AG09319 (cell line): ENCODE results near the gene FNDC1.

Experiments
- DNase-seq: peaks from one replicate; pipeline ENCODE4 v3.0.0-alpha.2; 2010; ENCODE audit warnings: low read depth; ENCODE audit errors: extremely low read depth
- TF ChIP-seq, protein P1 (sequence below): IDR thresholded peaks from 2 replicates; pipeline ENCODE4 v1.5.1; 2011; ENCODE audit warnings: low read depth, mild to moderate bottlenecking, inconsistent platforms, low read length, moderate library complexity

Gene FNDC1

DNA sequence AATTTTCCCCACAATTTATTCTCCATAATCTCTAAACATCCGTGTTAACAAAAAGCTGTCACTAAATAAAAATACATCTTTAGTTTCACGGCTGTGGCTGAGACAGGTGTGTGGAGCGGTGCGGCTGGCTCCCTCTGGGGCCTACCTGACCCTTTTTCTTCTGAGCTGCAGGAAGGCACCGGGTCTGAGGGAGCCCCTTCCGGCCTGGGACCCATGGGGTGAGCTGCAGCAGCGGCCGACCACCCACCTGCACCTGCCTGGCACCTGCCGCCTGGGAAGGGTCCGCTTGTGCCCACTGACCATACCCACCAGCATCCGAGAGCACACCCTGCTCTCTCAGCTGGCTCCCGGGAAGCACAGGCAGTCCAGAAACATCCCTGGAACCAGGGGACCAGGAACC is 41.5 kb upstream of the FNDC1 start:
- TF ChIP-seq, protein P1, sequence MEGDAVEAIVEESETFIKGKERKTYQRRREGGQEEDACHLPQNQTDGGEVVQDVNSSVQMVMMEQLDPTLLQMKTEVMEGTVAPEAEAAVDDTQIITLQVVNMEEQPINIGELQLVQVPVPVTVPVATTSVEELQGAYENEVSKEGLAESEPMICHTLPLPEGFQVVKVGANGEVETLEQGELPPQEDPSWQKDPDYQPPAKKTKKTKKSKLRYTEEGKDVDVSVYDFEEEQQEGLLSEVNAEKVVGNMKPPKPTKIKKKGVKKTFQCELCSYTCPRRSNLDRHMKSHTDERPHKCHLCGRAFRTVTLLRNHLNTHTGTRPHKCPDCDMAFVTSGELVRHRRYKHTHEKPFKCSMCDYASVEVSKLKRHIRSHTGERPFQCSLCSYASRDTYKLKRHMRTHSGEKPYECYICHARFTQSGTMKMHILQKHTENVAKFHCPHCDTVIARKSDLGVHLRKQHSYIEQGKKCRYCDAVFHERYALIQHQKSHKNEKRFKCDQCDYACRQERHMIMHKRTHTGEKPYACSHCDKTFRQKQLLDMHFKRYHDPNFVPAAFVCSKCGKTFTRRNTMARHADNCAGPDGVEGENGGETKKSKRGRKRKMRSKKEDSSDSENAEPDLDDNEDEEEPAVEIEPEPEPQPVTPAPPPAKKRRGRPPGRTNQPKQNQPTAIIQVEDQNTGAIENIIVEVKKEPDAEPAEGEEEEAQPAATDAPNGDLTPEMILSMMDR: no peak
- DNase-seq: no peak

DNA sequence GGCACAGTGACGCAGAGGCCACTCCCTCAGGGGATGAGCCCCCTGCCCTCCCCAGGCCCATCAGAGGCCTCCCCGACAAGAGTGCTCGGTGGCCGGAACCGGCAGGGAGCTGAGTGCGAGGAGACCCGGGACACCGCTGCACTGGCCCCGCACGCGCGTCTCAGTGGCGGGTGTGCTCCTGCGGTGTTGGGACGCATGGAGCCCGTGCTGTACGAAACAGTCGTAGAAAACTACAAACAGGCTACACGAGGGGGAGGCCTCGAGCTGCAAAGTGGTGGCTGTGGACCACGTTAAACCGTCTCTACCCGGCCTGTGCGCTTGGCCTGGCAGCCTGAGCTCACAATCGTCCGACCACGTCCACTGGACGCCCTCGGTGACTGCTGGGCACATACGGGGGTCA is 40.2 kb upstream of the FNDC1 start:
- TF ChIP-seq, protein P1: no peak
- DNase-seq: no peak

DNA sequence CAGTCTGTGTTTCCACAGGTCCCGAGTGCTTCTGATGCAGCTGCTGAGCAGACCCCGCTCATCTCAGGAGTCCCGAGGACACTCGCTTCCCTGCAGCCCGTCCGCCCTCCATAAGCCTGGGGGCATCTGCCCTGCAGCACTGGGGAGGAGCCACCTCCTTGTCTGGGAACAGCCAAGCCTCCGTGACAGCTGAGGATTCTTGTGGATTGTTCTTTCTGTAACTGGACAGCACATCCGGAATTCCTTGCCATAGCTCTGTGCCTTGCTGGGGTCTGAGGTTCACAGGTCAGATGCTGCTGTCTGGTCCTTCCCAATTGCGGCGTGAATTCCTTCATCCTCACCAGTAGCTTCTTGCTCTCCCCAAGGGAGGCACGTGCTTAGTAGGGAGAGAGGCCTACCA is 38.4 kb upstream of the FNDC1 start:
- TF ChIP-seq, protein P1: no peak
- no peak for DNase-seq

DNA sequence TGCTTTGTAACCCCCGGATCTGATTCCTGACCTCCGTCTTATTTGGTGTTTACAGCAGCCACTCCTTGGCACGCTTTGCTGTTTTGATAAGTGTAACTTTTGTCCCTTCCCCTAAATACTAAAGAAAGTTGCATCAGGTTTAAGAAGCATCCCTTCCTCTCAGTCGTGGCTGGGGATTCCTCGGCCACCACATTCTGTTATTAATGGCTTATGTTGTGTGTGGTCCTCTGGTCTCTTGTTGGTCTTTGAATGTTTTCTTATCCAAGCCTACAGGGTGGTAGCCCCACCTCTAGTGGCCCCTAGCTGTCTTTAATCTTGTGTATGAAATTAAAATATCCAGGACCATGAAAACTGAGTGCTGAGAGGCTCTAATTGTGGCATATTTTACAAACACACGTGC is 37.5 kb upstream of the FNDC1 start:
- TF ChIP-seq, protein P1: no peak
- no peak for DNase-seq

DNA sequence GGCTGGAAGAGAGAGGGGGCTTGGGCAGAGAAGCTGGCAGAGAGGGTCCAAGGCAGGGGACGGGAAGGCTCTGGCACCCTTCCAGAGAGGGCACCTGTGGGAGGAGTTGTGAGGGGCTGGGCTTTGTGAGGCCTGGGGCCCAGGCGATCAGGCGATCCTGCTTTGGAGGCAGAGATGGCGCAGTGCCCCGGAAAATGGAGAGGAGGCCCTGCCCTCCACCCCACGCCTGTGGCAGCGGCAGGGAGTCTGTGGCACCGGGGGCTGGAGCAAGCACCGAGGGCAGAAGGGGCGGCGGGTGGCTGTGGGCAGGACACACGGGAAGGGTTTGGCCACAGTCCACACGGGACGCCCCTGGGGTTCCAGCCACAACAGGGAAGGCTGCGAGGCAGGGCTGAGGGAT is 36.5 kb upstream of the FNDC1 start:
- no peak for DNase-seq
- TF ChIP-seq, protein P1: no peak

DNA sequence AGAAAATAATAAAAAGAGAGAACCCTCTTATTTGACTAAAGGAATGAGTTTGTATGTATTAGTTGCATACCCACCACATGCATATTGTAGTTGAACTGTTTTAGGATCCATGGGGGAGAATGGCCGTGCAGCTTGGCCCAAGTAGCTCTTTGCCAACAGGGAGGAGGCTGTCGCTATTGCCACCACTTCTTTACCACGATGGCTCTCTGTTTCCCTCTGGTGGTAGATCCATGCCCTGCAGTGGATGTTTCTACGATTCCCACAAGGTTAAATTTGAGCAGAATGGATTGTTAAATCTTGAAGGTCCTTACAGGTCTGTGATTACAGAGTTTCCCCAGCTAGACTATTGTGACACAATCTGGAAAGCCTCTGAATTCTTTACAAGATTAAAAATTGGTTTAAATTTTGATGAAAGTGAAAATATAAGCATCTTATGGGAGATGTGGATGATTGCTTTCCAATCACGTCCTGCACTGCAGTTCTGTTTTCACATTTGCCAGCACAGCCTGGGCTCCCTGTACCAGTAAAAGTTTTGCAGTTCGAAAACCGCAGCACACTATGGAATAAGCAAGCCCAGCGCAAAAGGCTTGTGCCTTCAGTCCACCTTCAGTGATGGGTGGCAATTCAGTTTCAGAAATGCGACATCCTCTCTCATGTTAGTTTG is 34.4 kb upstream of the FNDC1 start:
- no peak for DNase-seq
- TF ChIP-seq, protein P1: peak; percentile 96

DNA sequence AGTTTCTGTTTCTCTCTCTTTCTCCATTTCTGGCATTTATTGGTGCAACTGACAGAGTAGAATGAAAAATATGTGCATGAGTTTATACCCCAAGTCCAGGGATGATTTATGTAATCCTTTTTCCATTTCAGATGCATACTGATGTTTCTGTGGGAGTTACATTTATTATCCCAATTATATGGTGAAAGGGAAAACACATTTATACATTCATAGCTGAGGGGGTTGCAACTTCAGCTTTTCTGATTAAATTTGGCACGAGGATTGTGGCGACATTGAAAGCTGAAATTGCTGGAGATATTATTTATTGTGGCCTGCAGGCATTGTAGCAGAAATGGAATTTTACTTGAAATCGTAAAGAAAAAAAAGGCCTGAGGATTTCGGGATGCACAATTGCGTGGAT is 31.5 kb upstream of the FNDC1 start:
- TF ChIP-seq, protein P1: no peak
- DNase-seq: no peak
